GM12865 (cell line): ENCODE measurements around the gene RTN4.
A peak's percentile ranks its signal among the peaks of the same experiment; 100 is the strongest.
"Not testable (repeated sequence)": the region's sequence is repeated elsewhere in the genome, so short reads cannot be mapped to it uniquely, and the experiment has no call there.

Experiments used
- DNase-seq: peaks from one replicate; pipeline ENCODE4 v3.0.0; 2010; ENCODE audit warnings: low read depth
- H3K4me3 ChIP-seq: 2 replicates; pipeline ENCODE4 v1.5.1; 2011; ENCODE audit warnings: mild to moderate bottlenecking, low read depth, low read length, control low read depth
- TF ChIP-seq, protein P1 (sequence below): IDR thresholded peaks from 2 replicates; pipeline ENCODE4 v1.5.1; 2011; ENCODE audit warnings: low read length, control low read depth, low read depth, inconsistent platforms; ENCODE audit not compliant: insufficient read depth; ENCODE audit errors: missing control alignments

The RTN4 gene

DNA sequence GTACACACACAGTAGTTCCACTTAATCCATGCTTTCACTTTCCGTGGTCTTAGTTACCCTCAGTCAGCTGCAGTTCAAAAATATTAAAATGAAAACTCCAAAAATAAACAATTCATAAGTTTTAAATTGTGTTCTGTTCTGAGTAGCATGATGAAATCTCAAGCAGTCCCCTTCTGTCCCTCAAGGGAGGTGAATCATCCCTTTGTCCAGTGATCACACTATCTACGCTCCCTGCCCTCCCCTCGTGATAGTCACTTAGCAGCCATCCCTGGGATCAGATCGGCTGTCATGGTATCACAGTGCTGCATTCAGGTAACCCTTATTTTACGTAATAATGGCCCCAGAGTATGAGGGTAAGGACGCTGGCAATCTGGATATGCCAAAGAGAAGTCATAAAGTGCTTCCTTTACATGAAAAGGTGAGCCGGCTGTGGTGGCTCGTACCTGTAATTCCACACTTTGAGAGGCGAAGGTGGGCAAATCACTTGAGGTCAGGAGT lies 5.8 kb upstream of the RTN4 start:
- no peak overlapping the region for H3K4me3 ChIP-seq
- DNase-seq = no peak
- TF ChIP-seq, protein P1, sequence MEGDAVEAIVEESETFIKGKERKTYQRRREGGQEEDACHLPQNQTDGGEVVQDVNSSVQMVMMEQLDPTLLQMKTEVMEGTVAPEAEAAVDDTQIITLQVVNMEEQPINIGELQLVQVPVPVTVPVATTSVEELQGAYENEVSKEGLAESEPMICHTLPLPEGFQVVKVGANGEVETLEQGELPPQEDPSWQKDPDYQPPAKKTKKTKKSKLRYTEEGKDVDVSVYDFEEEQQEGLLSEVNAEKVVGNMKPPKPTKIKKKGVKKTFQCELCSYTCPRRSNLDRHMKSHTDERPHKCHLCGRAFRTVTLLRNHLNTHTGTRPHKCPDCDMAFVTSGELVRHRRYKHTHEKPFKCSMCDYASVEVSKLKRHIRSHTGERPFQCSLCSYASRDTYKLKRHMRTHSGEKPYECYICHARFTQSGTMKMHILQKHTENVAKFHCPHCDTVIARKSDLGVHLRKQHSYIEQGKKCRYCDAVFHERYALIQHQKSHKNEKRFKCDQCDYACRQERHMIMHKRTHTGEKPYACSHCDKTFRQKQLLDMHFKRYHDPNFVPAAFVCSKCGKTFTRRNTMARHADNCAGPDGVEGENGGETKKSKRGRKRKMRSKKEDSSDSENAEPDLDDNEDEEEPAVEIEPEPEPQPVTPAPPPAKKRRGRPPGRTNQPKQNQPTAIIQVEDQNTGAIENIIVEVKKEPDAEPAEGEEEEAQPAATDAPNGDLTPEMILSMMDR = no peak

DNA sequence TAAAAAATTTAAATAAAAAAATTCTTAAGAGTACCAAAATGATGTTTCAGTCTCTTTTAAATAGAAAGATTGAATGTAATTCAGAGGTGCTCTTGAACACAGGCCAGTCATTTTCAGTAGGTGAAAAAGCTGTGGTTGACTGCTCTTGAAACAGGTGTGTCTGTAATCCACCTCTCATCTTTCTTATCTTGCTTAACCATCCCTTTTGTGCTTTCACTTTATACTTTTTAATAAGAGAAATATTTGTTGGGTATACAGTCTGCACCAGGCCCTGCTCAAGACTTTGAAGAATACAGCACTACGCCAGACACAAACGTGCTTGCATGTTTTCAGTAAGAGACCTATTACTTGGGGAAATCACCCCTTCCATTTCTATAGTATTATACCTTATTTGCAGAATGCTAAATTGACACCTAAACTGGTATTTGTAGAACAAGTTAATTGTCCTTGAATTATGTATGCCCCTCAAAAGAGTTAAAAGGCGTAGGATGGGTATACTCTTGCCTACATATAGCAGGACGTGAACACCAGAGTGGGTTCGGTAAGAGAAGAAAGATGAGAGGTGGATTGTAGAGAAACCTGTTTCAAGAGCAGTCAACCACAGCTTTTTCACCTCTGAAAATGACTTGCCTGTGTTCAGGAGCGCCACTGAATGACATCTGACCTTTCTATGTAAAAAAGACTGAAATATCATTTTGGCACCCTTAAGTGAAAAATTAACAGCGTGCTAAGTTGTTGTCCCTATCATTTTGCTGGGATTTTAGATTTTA lies 4.0 kb upstream of the RTN4 start:
- H3K4me3 ChIP-seq = peak overlapping the region; percentile 31; the same call in 1 of the 2 replicates
- peak; percentile 76 for DNase-seq
- TF ChIP-seq, protein P1 = no peak

DNA sequence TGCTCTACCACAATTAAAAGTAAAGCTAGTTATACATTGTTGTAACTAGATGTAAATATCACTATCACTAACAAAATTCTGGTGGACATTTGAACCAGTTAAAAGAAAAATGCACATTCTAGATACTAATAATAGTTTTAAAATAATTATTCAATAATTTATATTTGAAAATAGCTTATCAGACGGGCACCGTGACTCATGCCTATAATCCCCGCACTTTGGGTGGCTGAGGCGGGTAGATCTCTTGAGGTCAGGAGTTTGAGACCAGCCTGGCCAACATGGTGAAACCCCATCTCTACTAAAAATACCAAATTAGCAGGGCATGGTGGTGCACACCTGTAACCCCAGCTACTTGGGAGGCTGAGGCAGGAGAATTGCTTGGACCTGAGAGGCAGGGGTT lies 3.0 kb upstream of the RTN4 start:
- not testable (repeated sequence) for DNase-seq, H3K4me3 ChIP-seq

DNA sequence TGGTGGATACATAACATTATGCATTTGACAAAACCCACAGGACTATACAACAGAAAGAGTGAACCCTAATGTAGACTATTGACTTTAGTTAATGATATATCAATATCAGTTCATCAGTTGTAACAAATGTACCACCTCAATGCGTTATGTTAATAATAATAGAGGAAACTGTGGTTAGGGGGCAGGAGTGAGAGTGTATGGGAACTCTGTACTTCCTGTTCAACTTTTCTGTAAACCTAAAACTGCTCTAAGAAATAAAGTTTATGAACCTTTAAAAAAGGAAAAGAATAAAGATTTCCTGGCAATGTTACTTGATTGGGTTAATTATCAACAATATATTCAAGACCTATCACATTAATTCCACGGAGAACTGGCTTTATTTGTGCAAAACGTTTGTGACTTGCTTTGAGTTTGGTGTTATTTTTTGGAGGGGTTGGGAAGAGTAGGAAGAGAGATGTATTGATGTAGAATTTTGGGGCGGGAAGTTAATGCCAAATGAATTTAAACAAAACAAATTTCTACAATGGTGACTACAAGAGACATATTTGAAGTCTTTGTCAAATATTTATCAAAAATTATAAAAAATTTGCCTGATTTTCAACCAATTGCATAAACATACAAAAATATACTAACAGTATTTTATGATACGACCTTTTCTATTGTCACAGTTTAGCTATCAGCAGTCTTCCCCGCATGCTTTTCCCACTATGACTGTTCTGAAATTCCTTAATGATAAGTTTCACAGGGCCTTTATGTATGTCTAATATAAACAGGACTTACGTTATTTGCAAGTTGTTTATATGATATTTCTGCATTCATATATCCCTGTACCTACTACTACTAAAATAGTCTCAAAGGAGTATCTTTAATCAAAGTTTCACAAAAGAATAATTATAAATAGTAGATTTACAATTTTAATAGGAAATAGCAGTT lies 2.1 kb upstream of the RTN4 start:
- TF ChIP-seq, protein P1 = no peak

DNA sequence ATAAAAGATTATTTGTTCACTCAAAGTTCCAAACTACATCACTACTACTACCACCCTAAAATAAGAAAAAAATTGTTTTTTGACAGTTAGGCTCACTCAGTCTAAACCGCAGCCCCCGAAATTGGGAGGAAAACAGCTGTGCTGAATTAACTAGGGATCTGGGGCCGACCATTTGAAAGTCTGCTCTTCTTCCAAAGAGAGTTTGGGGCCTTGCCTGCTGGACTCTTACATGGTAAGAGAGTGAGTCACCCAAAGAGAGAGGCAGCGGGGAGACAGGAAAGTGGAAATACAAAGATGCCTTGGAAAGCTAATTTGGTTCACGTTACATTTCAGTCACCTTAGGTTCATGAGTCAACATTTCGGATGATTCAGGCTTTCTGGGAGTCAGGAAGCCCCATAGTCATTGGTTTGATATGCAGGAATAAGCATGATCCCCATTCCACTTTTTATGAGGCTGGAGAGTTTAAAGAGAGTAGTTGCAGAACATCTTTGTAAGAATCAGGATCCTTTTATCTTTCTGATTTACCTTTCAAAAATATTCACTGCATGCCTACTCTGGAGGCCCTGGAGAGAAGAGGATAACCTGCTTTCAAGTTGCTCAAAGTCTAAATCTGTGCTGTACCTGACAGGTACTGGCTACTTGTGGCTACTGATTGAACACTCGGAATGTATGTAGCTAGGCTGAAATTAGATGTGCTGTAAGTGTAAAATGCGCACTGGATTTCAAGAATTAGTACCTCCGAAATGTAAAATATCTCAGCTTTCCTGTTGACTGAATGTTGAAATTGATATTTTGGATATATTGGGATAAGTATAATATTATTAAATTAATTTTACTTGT lies 995 bp upstream of the RTN4 start:
- peak; percentile 42 for DNase-seq
- TF ChIP-seq, protein P1 = no peak
- H3K4me3 ChIP-seq = peak overlapping the region; percentile 86

More for the DNA sequence above, 2.1 kb upstream of the RTN4 start:
- H3K4me3 ChIP-seq = peak overlapping the region; percentile 86
- no peak for DNase-seq

DNA sequence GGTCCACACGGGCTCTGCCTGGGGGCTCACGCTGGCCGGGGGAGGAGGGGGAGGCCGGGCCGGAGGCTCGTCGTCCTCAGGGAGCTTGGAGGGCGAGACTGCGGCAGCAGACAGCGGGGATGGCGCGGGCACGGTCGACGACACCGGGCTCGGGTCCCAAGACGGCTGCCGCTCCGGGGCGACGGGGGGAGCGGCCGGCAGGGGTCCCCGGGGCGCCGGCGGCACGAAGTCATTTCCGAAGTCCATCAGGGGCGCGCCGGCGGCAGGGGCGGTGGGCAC lies 491 bp downstream of the RTN4 start:
- DNase-seq = no peak
- H3K4me3 ChIP-seq = peak overlapping the region; percentile 81
- TF ChIP-seq, protein P1 = no peak
